HEK293T (cell line): ENCODE data around the gene LCN12.

ENCODE experiments used
- BHLHE40 ChIP-seq: fragments of 450-650 bp; IDR thresholded peaks from 2 replicates; pipeline ENCODE4 v1.6.1; 2016; ENCODE audit warnings: mild to moderate bottlenecking, moderate library complexity, borderline replicate concordance
- CTBP1 ChIP-seq: fragments of 450-650 bp; IDR thresholded peaks from 2 replicates; pipeline ENCODE4 v1.6.1; 2016; ENCODE audit warnings: borderline replicate concordance
- ELF4 ChIP-seq: fragments of 450-650 bp; IDR thresholded peaks from 2 replicates; pipeline ENCODE4 v1.6.1; 2017; ENCODE audit warnings: antibody characterized with exemption
- FOXA1 ChIP-seq: fragments of 450-650 bp; IDR thresholded peaks from 2 replicates; pipeline ENCODE4 v1.6.1; 2016; ENCODE audit warnings: mild to moderate bottlenecking
- FOXK2 ChIP-seq: fragments of 450-650 bp; IDR thresholded peaks from 2 replicates; pipeline ENCODE4 v1.6.1; 2016; ENCODE audit warnings: mild to moderate bottlenecking
- FOXM1 ChIP-seq: fragments of 450-650 bp; IDR thresholded peaks from 2 replicates; pipeline ENCODE4 v1.6.1; 2017; ENCODE audit warnings: mild to moderate bottlenecking, borderline replicate concordance
- HDGF ChIP-seq: fragments of 450-650 bp; IDR thresholded peaks from 2 replicates; pipeline ENCODE4 v1.6.1; 2017; ENCODE audit warnings: antibody characterized with exemption, borderline replicate concordance
- L3MBTL2 ChIP-seq: fragments of 450-650 bp; conservative IDR thresholded peaks from 2 replicates; pipeline ENCODE4 v1.6.1; 2016; ENCODE audit warnings: mild to moderate bottlenecking
- SP1 ChIP-seq: fragments of 450-650 bp; IDR thresholded peaks from 2 replicates; pipeline ENCODE4 v1.6.1; 2017
- SUZ12 ChIP-seq: fragments of 450-650 bp; IDR thresholded peaks from 2 replicates; pipeline ENCODE4 v1.6.1; 2016; ENCODE audit warnings: mild to moderate bottlenecking
- ZNF384 ChIP-seq: fragments of 450-650 bp; IDR thresholded peaks from 2 replicates; pipeline ENCODE4 v1.6.1; 2016

DNA sequence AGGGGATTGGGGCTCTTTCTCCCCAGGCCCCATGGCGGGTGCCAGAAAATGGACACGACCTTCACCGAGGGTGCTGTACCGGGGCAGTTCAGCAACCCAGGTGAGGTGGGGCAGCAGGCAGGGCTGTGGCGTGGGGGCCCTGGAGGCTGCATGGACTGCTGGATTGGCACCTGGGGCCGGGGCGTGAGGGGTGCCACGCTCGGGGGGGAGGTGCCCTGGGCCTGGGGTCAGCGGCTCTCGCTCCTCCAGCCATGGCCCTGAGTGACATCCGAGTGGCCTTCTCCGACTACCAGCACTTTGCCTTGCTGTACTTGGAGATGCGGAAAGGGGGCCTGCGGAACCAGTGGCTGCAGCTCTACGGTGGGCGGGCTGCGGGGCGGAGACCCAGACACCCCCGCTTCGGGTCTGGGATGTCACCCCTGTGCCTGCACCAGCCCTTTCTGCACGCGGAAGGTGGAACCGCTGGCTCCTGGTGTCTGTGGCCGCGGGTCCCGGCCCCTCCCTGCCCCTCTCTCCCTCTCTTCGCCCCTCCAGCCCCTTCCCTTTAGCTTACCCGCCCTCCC is 32.5 kb downstream of the LCN12 start:
- no peak for TF ChIP-seq CTBP1
- TF ChIP-seq FOXK2: no peak
- no peak for TF ChIP-seq FOXA1
- no peak for TF ChIP-seq SP1
- no peak for TF ChIP-seq ELF4
- TF ChIP-seq FOXM1: no peak
- no peak for TF ChIP-seq BHLHE40
- TF ChIP-seq ZNF384: no peak
- no peak for TF ChIP-seq L3MBTL2
- TF ChIP-seq SUZ12: no peak
- TF ChIP-seq HDGF: no peak
